Kidney capillary endothelial cell (primary cell): ENCODE data around the gene UBE2E2.
"Not testable (repeated sequence)": the region's sequence is repeated elsewhere in the genome, so short reads cannot be mapped to it uniquely, and the experiment has no call there.

Source experiments
- DNase-seq: peaks from one replicate; pipeline ENCODE4 v3.0.0-alpha.2; 2018; ENCODE audit warnings: low spot score

The UBE2E2 gene

GRCh38 chr3:23329471-23330105 is 126.5 kb downstream of the UBE2E2 start:
- DNase-seq = no peak

- no peak for DNase-seq
Measured at GRCh38 chr3:23330568-23330967, 127.4 kb downstream of the UBE2E2 start.

GRCh38 chr3:23331141-23331935 is 128.2 kb downstream of the UBE2E2 start:
- no peak for DNase-seq

- no peak for DNase-seq
Measured at GRCh38 chr3:23333633-23334032, 130.5 kb downstream of the UBE2E2 start.

GRCh38 chr3:23336853-23337252 is 133.7 kb downstream of the UBE2E2 start:
- not testable (repeated sequence) for DNase-seq

- no peak for DNase-seq
Measured at GRCh38 chr3:23341147-23341838, 138.2 kb downstream of the UBE2E2 start.

GRCh38 chr3:23342343-23342742 is 139.2 kb downstream of the UBE2E2 start:
- no peak for DNase-seq

GRCh38 chr3:23343509-23343908 is 140.4 kb downstream of the UBE2E2 start:
- no peak for DNase-seq

GRCh38 chr3:23344886-23345285 is 141.8 kb downstream of the UBE2E2 start:
- no peak for DNase-seq

GRCh38 chr3:23349444-23349843 is 146.3 kb downstream of the UBE2E2 start:
- DNase-seq = not testable (repeated sequence)

GRCh38 chr3:23356169-23356568 is 153.0 kb downstream of the UBE2E2 start:
- DNase-seq = no peak

GRCh38 chr3:23356923-23357322 is 153.8 kb downstream of the UBE2E2 start:
- no peak for DNase-seq

- no peak for DNase-seq
Measured at GRCh38 chr3:23359116-23359515, 156.0 kb downstream of the UBE2E2 start.

- DNase-seq = no peak
Measured at GRCh38 chr3:23365066-23365465, 161.9 kb downstream of the UBE2E2 start.

- DNase-seq = no peak
Measured at GRCh38 chr3:23368731-23369130, 165.6 kb downstream of the UBE2E2 start.

- no peak for DNase-seq
Measured at GRCh38 chr3:23372285-23372684, 169.2 kb downstream of the UBE2E2 start.

- DNase-seq = no peak
Measured at GRCh38 chr3:23376516-23377248, 173.6 kb downstream of the UBE2E2 start.

GRCh38 chr3:23377928-23378672 is 175.0 kb downstream of the UBE2E2 start:
- no peak for DNase-seq

- DNase-seq = no peak
Measured at GRCh38 chr3:23383875-23384274, 180.7 kb downstream of the UBE2E2 start.

- DNase-seq = no peak
Measured at GRCh38 chr3:23385327-23385726, 182.2 kb downstream of the UBE2E2 start.

GRCh38 chr3:23387286-23387918 is 184.3 kb downstream of the UBE2E2 start:
- DNase-seq = no peak
